Measurements from ENCODE around the gene PRIM2. TPM values are rescaled to one million over a fixed set of nuclear protein-coding genes. Genes with fewer than 3 reads are reported as not detected.

PRIM2 gene
- total and polyA plus RNA-seq, 10 of the 15 experiments (the other 5 are each of a cell fraction or from before 2014, with no cell fraction given): 13.2 to 38.6 (median 25.1) TPM

- no peak for TF ChIP-seq REST (IDR thresholded peaks at IDR 0.05; ENCODE audit: low read depth, low read length)
These were observed 19.9 kb upstream of the PRIM2 start (continued) for GRCh38 chr6:57297505-57297904.

- ATAC-seq (no peak), DNase-seq (ENCODE audit: low read depth, low spot score) (no peak), FAIRE-seq (no peak)
- ChIA-PET POLR2A (no interaction called here), CTCF (no interaction called here), SMC1A (ENCODE audit: uncharacterized antibody, unreplicated experiment) (no interaction called here), RAD21 (ENCODE audit: unreplicated experiment) (no interaction called here)
- in situ Hi-C loops (cut with MboI): no loop called here
- Histone ChIP-seq H3K36me3 (ENCODE audit: control insufficient read depth in 2 of 2, insufficient read depth in 2 of 2, low read length in 1 of 2) (no peaks in the 10 kb centered on the region), H3K9me3 (replicated peaks; ENCODE audit: control insufficient read depth, insufficient read depth, low read length) (no peaks in the 10 kb centered on the region), H3K79me2 (ENCODE audit: control insufficient read depth, insufficient read depth, low read length) (no peaks in the 10 kb centered on the region), H2AFZ (ENCODE audit: control insufficient read depth, low read depth, low read length) (no peak overlapping the region), H3K4me2 (ENCODE audit: control insufficient read depth, insufficient read depth) (no peak overlapping the region), H3K4me3 (no peak overlapping the region), H3K27ac (ENCODE audit: control insufficient read depth, insufficient read depth) (no peak overlapping the region), H4K20me1 (ENCODE audit: control insufficient read depth, insufficient read depth) (no peaks in the 10 kb centered on the region), H3K9ac (ENCODE audit: control insufficient read depth, insufficient read depth, low read length) (no peak overlapping the region), H3K27me3 (replicated peaks in 1 of 2; ENCODE audit: control insufficient read depth in 2 of 2, insufficient read depth in 2 of 2, low read length in 1 of 2) (no peaks in the 10 kb centered on the region), H3K4me1 (ENCODE audit: control insufficient read depth, insufficient read depth, low read length) (no peaks in the 10 kb centered on the region)
- BruUV-seq (replicated peaks): no TSS peak
- WGBS (ENCODE audit: insufficient coverage, insufficient replicate concordance, low lambda C conversion rate, missing lambda C conversion rate): 0% methylated on average over 2 of the region's 2 CpGs
- intact Hi-C loops (cut with micrococcal nuclease; ENCODE audit: unreplicated experiment): no loop called here
- TF ChIP-seq ATF2 (IDR thresholded peaks at IDR 0.05; ENCODE audit: low read length): no peak
- no peak for TF ChIP-seq MLLT1 (IDR thresholded peaks at IDR 0.05)
- TF ChIP-seq FOS (IDR thresholded peaks at IDR 0.05; ENCODE audit: borderline replicate concordance, extremely low read depth, insufficient read length): no peak
- TF ChIP-seq REST (IDR thresholded peaks at IDR 0.05; ENCODE audit: low read depth, low read length): no peak
- TF ChIP-seq CREB1 (IDR thresholded peaks at IDR 0.05; ENCODE audit: low read depth): no peak
- TF ChIP-seq GABPA (IDR thresholded peaks at IDR 0.05; ENCODE audit: low read depth): no peak
- no peak for TF ChIP-seq HCFC1 (IDR thresholded peaks at IDR 0.05; ENCODE audit: low read length)
- no peak for TF ChIP-seq PAX5 (IDR thresholded peaks at IDR 0.05; ENCODE audit: borderline replicate concordance, low read depth, low read length)
- no peak for TF ChIP-seq SMC3 (IDR thresholded peaks at IDR 0.05; ENCODE audit: borderline replicate concordance, low read length)
- TF ChIP-seq MXI1 (IDR thresholded peaks at IDR 0.05; ENCODE audit: low read depth, low read length): no peak
- TF ChIP-seq ZNF622 (IDR thresholded peaks at IDR 0.05): no peak
- TF ChIP-seq MEF2A (IDR thresholded peaks at IDR 0.05; ENCODE audit: insufficient read depth, low read depth, low read length): no peak
- TF ChIP-seq SREBF2 (IDR thresholded peaks at IDR 0.05; ENCODE audit: low read length): no peak
These were observed 18.7 kb upstream of the PRIM2 start for GRCh38 chr6:57298741-57299140.
